Hepatic stellate cell (primary cell): ENCODE results near the gene BRINP2.
A peak's percentile ranks its signal among the peaks of the same experiment; 100 is the strongest.

Source experiments
- DNase-seq: peaks from one replicate; pipeline ENCODE4 v3.0.0; 2011; ENCODE audit warnings: low spot score

BRINP2 gene

DNA sequence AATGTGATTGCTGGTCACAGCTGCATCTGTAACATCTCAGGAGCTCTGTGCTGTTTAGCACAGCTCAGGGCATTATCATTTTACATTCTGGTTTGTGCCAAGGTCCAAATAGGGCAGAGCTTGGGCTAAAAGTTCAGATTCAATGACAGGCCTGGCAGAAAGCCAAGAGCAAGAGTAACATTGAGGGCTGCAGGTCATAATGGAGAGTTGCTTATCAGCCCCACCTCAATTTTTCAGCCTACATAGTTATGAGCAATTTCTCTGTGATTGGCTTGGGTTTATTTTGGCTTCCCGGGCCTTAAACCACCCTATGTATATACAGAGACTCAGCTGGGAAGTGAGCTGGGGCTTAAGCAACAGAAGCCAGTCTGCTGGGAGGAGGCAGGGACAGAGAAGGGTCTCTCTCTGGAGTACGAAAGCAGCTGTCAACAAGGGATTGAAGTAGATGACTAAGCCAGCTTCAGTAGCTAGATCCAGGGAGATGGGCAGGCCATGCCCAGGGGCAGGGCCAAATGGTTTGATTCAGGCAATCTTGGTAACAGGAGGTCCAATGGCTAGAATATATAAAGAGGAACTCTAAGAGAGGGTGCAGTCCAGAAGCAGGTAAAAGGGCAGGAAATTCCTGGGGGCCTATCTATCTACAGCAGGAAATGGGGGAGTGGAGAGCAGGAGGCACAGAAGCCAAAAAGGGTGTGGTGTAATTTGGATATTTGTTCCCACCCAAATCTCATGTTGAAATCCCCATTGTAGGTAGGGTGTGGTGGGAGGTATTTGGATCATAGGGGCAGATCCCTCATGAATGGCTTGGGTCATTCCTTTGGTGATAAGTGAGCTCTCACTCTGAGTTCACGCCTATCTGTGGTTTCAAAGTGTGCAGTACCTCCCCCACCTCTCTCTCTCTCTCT lies 49.0 kb downstream of the BRINP2 start:
- no peak for DNase-seq

- no peak for DNase-seq
Measured at GRCh38 chr1:177223359-177223758, 52.6 kb downstream of the BRINP2 start.

DNA sequence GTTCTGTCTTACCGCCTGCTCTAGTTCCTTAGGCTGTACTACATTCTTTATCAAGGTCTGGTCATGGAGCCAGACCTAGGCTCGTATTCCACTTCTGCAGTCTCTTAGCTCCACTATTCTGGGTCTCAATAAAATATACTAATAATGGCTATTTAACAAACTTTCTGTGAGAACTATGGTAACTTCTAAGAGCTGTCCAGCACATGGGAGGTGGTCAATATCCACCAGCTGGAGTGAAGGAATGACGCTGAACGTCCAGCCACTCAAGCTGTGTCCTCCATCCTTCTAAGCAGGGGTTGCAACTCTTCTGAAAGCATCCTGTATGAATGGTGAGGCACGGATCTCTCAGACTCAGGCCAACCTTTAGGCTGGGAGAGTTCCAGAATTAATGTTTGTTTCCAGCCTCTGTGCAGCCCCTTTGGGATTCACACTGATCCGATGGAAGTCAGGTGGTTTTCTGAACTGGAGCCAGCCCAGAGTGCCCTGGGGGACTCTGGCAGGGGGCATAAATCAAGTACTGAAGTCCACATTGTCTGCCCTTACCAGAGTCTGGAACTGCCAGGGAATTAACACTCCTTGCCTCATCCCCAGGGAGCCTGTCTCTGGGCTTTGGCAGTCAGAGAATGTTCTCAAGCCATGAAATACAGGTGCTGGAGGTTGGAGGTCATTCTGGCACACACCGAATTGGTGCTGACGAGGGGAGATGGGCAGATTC lies 57.4 kb downstream of the BRINP2 start:
- DNase-seq: no peak

DNA sequence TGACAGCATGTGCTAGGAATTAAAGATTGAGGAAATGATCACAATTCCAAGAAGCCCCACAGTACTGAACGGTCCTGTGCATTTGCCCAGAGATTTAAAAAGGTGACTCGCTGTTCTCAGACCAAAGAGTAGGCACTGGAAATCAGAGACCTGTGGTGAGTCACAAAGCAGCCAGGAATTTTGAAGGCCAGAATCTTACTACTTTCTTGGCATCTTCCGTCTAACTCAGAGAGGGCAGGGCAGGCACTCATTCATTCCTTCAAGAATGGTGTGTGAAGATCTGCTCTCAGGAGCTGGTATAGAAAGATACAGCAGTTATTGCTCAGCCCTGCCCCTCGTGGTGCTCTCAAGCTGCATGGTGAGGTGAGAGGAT lies 57.9 kb downstream of the BRINP2 start:
- DNase-seq: no peak

- no peak for DNase-seq
Measured at GRCh38 chr1:177229781-177230180, 59.0 kb downstream of the BRINP2 start.

- DNase-seq: no peak
Measured at GRCh38 chr1:177230228-177231016, 59.7 kb downstream of the BRINP2 start.

GRCh38 chr1:177235350-177235749 lies 64.6 kb downstream of the BRINP2 start:
- DNase-seq: no peak

GRCh38 chr1:177236962-177237361 lies 66.2 kb downstream of the BRINP2 start:
- no peak for DNase-seq

DNA sequence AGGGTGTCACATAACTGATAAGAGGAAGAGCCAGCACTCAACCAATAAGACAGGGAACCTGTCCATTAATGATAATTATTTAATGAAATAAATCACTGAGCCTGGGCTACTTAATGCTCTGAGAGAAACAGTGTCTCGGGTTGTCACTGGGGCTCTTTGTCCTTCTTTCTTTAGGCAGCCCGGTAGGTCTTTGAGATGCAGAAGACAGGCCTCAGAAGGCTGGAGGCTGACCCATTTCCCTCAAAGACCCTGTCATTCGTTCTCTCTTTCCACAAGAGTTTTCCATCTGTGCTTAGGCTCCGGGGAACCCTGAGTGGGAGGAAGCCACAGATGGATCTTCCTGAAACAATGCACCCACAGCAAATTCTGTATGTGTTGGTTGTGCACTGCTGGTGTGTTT lies 68.2 kb downstream of the BRINP2 start:
- no peak for DNase-seq

- DNase-seq: no peak
Measured at GRCh38 chr1:177239792-177240191, 69.0 kb downstream of the BRINP2 start.

GRCh38 chr1:177243773-177244172 lies 73.0 kb downstream of the BRINP2 start:
- DNase-seq: no peak

DNA sequence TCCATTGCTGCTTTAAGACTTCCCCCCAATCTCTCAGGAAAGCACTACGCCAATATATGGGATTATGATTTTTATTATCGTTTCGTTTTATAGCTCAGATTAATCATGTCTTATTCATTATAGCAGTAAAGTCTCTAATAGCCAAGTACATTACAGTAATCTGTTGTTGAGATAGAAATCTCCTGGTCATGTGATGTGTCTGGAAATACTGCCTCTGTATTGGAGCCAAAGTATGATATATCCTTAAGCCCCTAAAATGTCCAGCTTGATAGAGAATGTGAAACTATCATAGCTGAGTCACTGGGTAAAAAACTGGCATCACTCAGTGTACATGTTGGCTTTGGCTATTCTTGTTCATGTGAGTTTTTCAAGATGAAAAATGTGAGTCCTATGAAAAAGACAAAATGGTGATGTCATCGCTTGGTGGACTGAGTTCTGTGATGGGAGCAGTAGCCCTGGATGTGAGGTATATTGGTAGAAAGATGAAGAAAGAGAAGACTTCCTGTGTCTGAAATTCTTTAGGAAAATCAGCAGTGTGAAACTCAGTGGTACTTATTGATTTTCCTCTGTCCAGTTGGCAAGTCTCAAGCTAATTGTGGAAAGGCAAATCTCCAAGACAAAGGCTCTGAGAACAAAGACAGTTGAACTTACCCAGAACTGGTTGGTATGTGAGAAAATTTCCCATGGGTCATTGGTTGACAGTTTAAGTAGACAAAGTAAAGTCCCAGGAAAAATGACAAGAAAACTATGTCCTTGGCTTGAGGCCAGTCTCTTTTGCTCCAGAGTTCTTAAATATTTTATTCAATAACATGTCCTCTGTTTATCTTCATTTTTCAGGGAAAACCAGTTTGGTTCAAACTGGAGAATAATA lies 76.2 kb downstream of the BRINP2 start:
- DNase-seq: no peak

GRCh38 chr1:177247623-177248176 lies 76.9 kb downstream of the BRINP2 start:
- no peak for DNase-seq

DNA sequence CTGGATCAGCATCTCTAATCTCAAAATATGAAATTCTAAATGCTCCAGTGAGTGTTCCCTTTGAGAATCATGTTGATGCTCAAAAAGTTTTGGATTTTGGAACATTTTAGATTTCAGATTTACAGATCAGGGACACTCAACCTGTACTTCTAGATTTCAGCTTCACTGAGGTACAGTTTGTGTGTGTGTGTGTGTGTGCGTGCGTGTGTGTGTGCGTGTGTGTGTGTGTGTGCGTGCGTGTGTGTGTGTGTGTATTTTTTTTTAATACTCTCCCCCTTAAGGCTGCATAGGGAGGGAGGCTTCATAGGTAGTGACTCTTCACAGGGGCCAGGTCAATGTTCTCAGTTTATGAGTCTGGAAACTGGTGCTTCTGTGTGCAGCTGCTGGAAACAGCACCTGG lies 77.5 kb downstream of the BRINP2 start:
- no peak for DNase-seq

- DNase-seq: no peak
Measured at GRCh38 chr1:177249231-177249630, 78.5 kb downstream of the BRINP2 start.

DNA sequence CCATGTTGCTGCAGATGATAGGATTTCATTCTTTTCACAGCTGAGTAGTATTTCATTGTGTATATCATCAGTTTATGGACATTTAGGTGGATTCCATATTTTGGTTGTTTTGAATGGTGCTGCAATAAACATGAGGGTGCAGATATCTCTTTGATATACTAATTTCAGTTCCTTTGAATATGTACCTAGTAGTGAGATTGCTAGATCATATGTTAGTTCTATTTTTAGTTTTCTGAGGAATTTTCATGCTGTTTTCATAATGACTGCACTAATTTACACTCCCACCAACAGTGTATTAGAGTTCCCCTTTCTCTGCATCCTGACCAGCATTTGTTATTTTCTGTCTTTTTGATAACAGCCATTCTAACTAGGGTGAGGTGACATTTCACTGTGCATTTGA lies 82.1 kb downstream of the BRINP2 start:
- no peak for DNase-seq

- no peak for DNase-seq
Measured at GRCh38 chr1:177255411-177255810, 84.7 kb downstream of the BRINP2 start.

DNA sequence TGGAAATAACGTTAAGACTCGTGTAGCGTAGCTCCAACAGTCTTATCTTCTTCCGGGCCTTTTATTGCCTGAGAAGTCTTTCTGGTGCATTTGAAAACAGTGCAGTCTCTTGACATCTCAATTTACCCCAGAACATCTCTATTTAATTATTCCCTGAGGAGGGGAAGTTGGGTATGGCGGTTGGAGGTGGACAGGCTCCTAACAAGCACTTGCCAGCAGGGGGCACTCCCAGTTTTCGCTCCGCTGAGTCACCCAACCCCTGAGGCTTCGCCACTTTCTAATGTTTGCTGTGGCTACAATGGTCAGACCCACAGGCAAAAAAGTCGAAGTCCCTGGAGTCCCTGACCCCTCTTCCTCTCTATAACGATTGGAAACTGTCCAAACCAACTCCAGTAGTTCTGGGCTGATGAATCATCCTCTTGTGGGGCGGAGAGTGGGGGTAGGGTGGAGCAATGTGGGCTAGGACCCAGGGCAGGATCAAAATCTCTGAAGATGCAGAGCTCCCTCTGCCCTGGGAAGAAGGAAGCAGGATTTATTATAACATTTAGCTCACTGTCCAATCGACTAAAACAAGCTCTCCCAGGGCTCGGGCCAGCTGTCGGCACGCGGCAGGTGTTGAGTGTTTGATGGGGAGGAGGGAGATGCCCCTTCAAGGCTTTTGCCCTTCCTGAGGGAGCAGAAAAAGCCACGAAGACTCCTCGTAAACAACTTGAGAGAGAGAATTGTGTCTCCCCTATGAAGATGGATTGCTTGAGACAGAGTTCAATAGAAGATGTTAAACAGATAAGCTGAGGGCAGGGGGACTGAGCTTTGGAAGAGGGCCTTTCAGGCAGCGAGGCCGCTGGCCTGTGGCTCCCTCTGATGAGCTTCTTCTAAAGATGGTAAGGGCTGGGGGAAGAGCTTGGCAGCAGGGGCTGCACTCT lies 85.7 kb downstream of the BRINP2 start:
- peak; percentile 32 for DNase-seq

GRCh38 chr1:177257128-177257527 lies 86.4 kb downstream of the BRINP2 start:
- DNase-seq: no peak

- no peak for DNase-seq
Measured at GRCh38 chr1:177257576-177257975, 86.8 kb downstream of the BRINP2 start.
